K562 (cell line): ENCODE data around the gene PRMT5. TPM values are rescaled to one million over a fixed set of nuclear protein-coding genes. Genes with fewer than 3 reads are reported as not detected.

Experiments used
- BRCA1 ChIP-seq, 2 experiments: fragments of 450-650 bp in 1 of 2; sonication (generic) in 1 of 2; formaldehyde crosslinking in 1 of 2; IDR thresholded peaks; 2 replicates each; pipeline versions ENCODE4 v1.5.0 to v1.6.1; 2017 to 2020; ENCODE audit warnings: mild to moderate bottlenecking in 1 of 2, missing genetic modification reagents in 1 of 2
- BRF1 ChIP-seq: IDR thresholded peaks from 3 replicates; pipeline ENCODE4 v1.6.1; 2011; ENCODE audit warnings: borderline replicate concordance, mild to moderate bottlenecking; ENCODE audit not compliant: insufficient read length; ENCODE audit errors: extremely low read depth
- C11orf30 ChIP-seq: fragments of 450-650 bp; IDR thresholded peaks from 2 replicates; pipeline ENCODE4 v1.6.1; 2016; ENCODE audit warnings: low read depth, mild to moderate bottlenecking
- CAMTA2 ChIP-seq: fragments of 250-450 bp; sonication (Bioruptor Pico); conservative IDR thresholded peaks from 2 replicates; pipeline ENCODE4 v1.5.1; 2022
- CBFA2T3 ChIP-seq: fragments of 450-650 bp; IDR thresholded peaks from 2 replicates; pipeline ENCODE4 v1.6.1; 2017
- CCAR2 ChIP-seq: fragments of 200-400 bp; formaldehyde crosslinking; IDR thresholded peaks from 2 replicates; pipeline ENCODE4 v1.6.1; 2017; ENCODE audit warnings: mild to moderate bottlenecking, low read depth, low read length
- CEBPB ChIP-seq: fragments of 450-650 bp; IDR thresholded peaks from 2 replicates; pipeline ENCODE4 v1.6.1; 2016; ENCODE audit warnings: missing genetic modification characterization, missing compliant biosample characterization
- CHD1 ChIP-seq: fragments of 200-600 bp; sonication (generic); IDR thresholded peaks from one replicate; pipeline ENCODE4 v1.6.1; 2012; ENCODE audit warnings: mild to moderate bottlenecking, moderate library complexity, low read length, inconsistent platforms
- CHD4 ChIP-seq: fragments of 200-600 bp; sonication (generic); IDR thresholded peaks from 3 replicates; pipeline ENCODE4 v1.6.1; 2012; ENCODE audit warnings: low read depth, mild to moderate bottlenecking, mixed read lengths, low read length, inconsistent platforms; ENCODE audit not compliant: insufficient read depth, insufficient replicate concordance, poor library complexity, severe bottlenecking
- EGR1 ChIP-seq: fragments of 450-650 bp; conservative IDR thresholded peaks from 2 replicates; pipeline ENCODE4 v1.6.1; 2017; ENCODE audit warnings: mild to moderate bottlenecking
- HCFC1 ChIP-seq: IDR thresholded peaks from 2 replicates; pipeline ENCODE4 v1.6.1; 2012; ENCODE audit warnings: low read depth, low read length, improper control_type of control experiment
- KLF16 ChIP-seq: IDR thresholded peaks from 2 replicates; pipeline ENCODE4 v1.6.1; 2016; ENCODE audit warnings: antibody characterized with exemption
- MCM2 ChIP-seq: fragments of 450-650 bp; IDR thresholded peaks from 2 replicates; pipeline ENCODE4 v1.6.1; 2017; ENCODE audit warnings: low read depth, mild to moderate bottlenecking
- NR2F6 ChIP-seq: fragments of 450-650 bp; formaldehyde crosslinking; IDR thresholded peaks from 2 replicates; pipeline ENCODE4 v1.4.0; 2020; ENCODE audit warnings: mild to moderate bottlenecking
- PBX2 ChIP-seq, 2 experiments: IDR thresholded peaks in 1 of 2; conservative IDR thresholded peaks in 1 of 2; 2 replicates each; pipeline ENCODE4 v1.6.1; 2016; ENCODE audit warnings: low read depth in 2 of 2, mild to moderate bottlenecking in 1 of 2, missing compliant biosample characterization in 1 of 2, missing genetic modification characterization in 1 of 2, moderate library complexity in 1 of 2
- RBM25 ChIP-seq: fragments of 200-400 bp; formaldehyde crosslinking; IDR thresholded peaks from 2 replicates; pipeline ENCODE4 v1.6.1; 2018; ENCODE audit warnings: low read length, low read depth, moderate library complexity; ENCODE audit not compliant: severe bottlenecking
- RCOR1 ChIP-seq, 2 experiments: IDR thresholded peaks; 2 replicates each; pipeline ENCODE4 v1.6.1; 2012; ENCODE audit warnings: low read depth in 2 of 2, low read length in 2 of 2, borderline replicate concordance in 1 of 2, improper control_type of control experiment in 1 of 2
- SETDB1 ChIP-seq: IDR thresholded peaks from one replicate; pipeline ENCODE4 v1.6.1; 2012; ENCODE audit warnings: low read length, control low read depth, inconsistent platforms
- SMAD3 ChIP-seq: fragments of 450-650 bp; formaldehyde crosslinking; conservative IDR thresholded peaks from 2 replicates; pipeline ENCODE4 v1.4.0; 2020; ENCODE audit warnings: mild to moderate bottlenecking
- SNRNP70 ChIP-seq: fragments of 200-400 bp; formaldehyde crosslinking; optimal IDR thresholded peaks from 2 replicates; pipeline ENCODE3; 2017; ENCODE audit warnings: low read depth, low read length
- TARDBP ChIP-seq: fragments of 450-650 bp; IDR thresholded peaks from 2 replicates; pipeline ENCODE4 v1.6.1; 2016
- ZBTB33 ChIP-seq: sonication (generic); formaldehyde crosslinking; IDR thresholded peaks from 2 replicates; pipeline ENCODE4 v1.8.1; 2023; ENCODE audit warnings: mild to moderate bottlenecking, missing genetic modification reagents
- ZFP30 ChIP-seq: fragments of 250-450 bp; sonication (Bioruptor Pico); IDR thresholded peaks from 2 replicates; pipeline ENCODE4 v1.8.0; 2022; ENCODE audit warnings: moderate library complexity, mild to moderate bottlenecking, inconsistent platforms, borderline replicate concordance
- ZNF12 ChIP-seq: sonication (generic); formaldehyde crosslinking; IDR thresholded peaks from 2 replicates; pipeline ENCODE4 v1.4.0; 2020; ENCODE audit warnings: mild to moderate bottlenecking, missing genetic modification reagents
- ZNF707 ChIP-seq: fragments of 250-450 bp; sonication (Bioruptor Pico); conservative IDR thresholded peaks from 2 replicates; pipeline ENCODE4 v1.8.0; 2022; ENCODE audit warnings: inconsistent platforms, mild to moderate bottlenecking, moderate library complexity
- polyA plus RNA-seq, 8 experiments: library from polyadenylated mRNA; depleted of rRNA in 4 of 8; stranded (reverse) in 5 of 8; unstranded in 3 of 8; fragments of >200 nt; fragmentation: Nextera tagmentation in 2 of 8; fragmentation: Illumina TruSeq in 1 of 8; extraction: Ambion mirVana in 2 of 8; extraction: Trizol in 1 of 8; gene quantifications; 2 replicates each; pipeline versions ENCODE4 v1.2.1 to v1.2.3, GENCODE V29; 2011 to 2014; ENCODE audit warnings: inconsistent platforms in 1 of 8, missing spikeins in 1 of 8
- total RNA-seq, 7 experiments: library from RNA; depleted of rRNA in 6 of 7; stranded (reverse); fragments of >200 nt in 6 of 7; fragmentation: Illumina TruSeq in 2 of 7; extraction: Trizol in 2 of 7; gene quantifications; 2 replicates each; pipeline versions ENCODE4 v1.2.1 to v1.2.3, GENCODE V29; 2011 to 2021; ENCODE audit warnings: low replicate concordance in 1 of 7

The PRMT5 gene
- total and polyA plus RNA-seq, 9 of the 15 experiments (the other 6 are each of a cell fraction or from before 2014, with no cell fraction given), result 114 to 552 (median 222) TPM

GRCh38 chr14:22872033-22872832 is 56.9 kb downstream of the PRMT5 start (continued):
- TF ChIP-seq ZBTB33 (CRISPR knock-in tag), result 0 out of 2 replicates have a peak, but pooled peaks have one; percentile 26
- 0 out of 2 replicates have a peak, but pooled peaks have one; percentile 65 for TF ChIP-seq KLF16
- TF ChIP-seq SMAD3 (CRISPR knock-in tag), result no peak
- TF ChIP-seq CAMTA2, result no peak
- no peak for TF ChIP-seq BRF1
- TF ChIP-seq MCM2, result no peak
- no peak for TF ChIP-seq CEBPB (tag)
- TF ChIP-seq ZNF707, result no peak
- no peak for TF ChIP-seq TARDBP
- peak; percentile 25 for TF ChIP-seq CHD1
- TF ChIP-seq CHD4, result no peak
- TF ChIP-seq RCOR1 (IDR thresholded peaks at IDR 0.05; ENCODE audit: borderline replicate concordance in 1 of 2, low read depth in 2 of 2, low read length in 2 of 2), result peak in 1 of 2 experiments; percentile 83; a peak in 1 of 4 replicates
- TF ChIP-seq BRCA1 (IDR thresholded peaks at IDR 0.05), result no peak
- TF ChIP-seq BRCA1 (CRISPR knock-in tag; IDR thresholded peaks at IDR 0.05), result no peak
- no peak for TF ChIP-seq RBM25
- no peak for TF ChIP-seq ZNF12 (CRISPR knock-in tag)
- peak; percentile 26; the same call in 1 of the 2 replicates for TF ChIP-seq EGR1
- TF ChIP-seq HCFC1, result 0 out of 2 replicates have a peak, but pooled peaks have one; percentile 28
- no peak for TF ChIP-seq SNRNP70
- no peak for TF ChIP-seq PBX2 (CRISPR knock-in tag; IDR thresholded peaks at IDR 0.05; ENCODE audit: low read depth)
- no peak for TF ChIP-seq PBX2 (tag; conservative IDR thresholded peaks at IDR 0.05; ENCODE audit: low read depth)
- TF ChIP-seq CCAR2, result no peak
- TF ChIP-seq NR2F6 (CRISPR knock-in tag), result no peak
- no peak for TF ChIP-seq ZFP30 (CRISPR knock-in tag)
- no peak for TF ChIP-seq SETDB1
- TF ChIP-seq CBFA2T3, result no peak
- peak; percentile 48; the same call in 1 of the 2 replicates for TF ChIP-seq C11orf30
